Ishikawa (cell line): Measurements from ENCODE around the gene AHCYL2.
A peak's percentile ranks its signal among the peaks of the same experiment; 100 is the strongest.

Experiments
- CEBPB ChIP-seq: IDR thresholded peaks from 2 replicates; pipeline ENCODE4 v1.6.1; 2012
- EGR1 ChIP-seq: IDR thresholded peaks from 2 replicates; pipeline ENCODE4 v1.6.1; 2012
- EP300 ChIP-seq: IDR thresholded peaks from 2 replicates; pipeline ENCODE4 v1.6.1; 2012; ENCODE audit warnings: borderline replicate concordance
- FOXM1 ChIP-seq: IDR thresholded peaks from 2 replicates; pipeline ENCODE4 v1.6.1; 2012; ENCODE audit warnings: low read depth, borderline replicate concordance
- NFIC ChIP-seq: IDR thresholded peaks from 2 replicates; pipeline ENCODE4 v1.6.1; 2012
- RAD21 ChIP-seq: IDR thresholded peaks from 2 replicates; pipeline ENCODE4 v1.6.1; 2012; ENCODE audit warnings: low read depth
- TEAD4 ChIP-seq: IDR thresholded peaks from 2 replicates; pipeline ENCODE4 v1.6.1; 2012
- YY1 ChIP-seq: IDR thresholded peaks from 2 replicates; pipeline ENCODE4 v1.6.1; 2012; ENCODE audit warnings: low read depth
- TF ChIP-seq, protein P1 (sequence below): IDR thresholded peaks from 2 replicates; pipeline ENCODE4 v1.6.1; 2012; ENCODE audit warnings: low read depth, mild to moderate bottlenecking
- TF ChIP-seq, protein P2 (sequence below): IDR thresholded peaks from 2 replicates; pipeline ENCODE4 v1.6.1; 2012

DNA sequence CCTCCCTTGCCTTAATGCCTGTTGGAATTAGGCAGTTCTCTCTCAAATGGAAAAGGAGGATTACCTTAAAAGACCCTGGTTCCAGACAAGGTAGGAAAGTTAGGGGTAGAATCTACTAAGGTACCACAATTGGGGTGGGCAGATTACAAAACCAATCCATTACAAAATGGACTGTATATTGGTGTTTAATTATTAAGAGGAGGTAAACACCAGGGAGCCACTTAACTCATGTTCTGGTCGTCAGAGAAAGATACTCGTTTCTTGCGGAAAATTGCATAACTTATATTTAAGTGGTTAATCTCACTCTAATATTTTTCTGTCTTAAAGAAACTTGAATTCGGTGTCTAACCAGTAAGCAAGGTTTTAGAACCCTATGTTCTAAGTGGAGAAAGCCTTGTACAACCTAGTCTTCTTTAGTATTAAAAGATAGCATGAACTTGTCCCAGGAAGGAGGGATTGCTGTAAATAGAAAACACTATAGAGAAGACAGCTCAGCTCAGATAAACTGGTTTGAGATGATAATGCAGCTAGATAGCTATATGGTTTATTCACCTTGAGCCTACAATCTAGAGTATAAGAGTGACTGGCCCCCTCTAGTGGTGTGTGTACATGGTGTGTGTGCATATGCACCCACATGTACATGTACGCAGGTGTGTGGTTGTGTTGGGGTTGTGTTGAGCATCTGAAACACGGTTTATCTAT, 151.4 kb downstream of the AHCYL2 start:
- TF ChIP-seq EP300 (no peak), RAD21 (peak; percentile 43; the same call in 1 of the 2 replicates), YY1 (no peak), CEBPB (no peak), EGR1 (no peak), FOXM1 (no peak), NFIC (no peak), TEAD4 (no peak)
- TF ChIP-seq, protein P1, sequence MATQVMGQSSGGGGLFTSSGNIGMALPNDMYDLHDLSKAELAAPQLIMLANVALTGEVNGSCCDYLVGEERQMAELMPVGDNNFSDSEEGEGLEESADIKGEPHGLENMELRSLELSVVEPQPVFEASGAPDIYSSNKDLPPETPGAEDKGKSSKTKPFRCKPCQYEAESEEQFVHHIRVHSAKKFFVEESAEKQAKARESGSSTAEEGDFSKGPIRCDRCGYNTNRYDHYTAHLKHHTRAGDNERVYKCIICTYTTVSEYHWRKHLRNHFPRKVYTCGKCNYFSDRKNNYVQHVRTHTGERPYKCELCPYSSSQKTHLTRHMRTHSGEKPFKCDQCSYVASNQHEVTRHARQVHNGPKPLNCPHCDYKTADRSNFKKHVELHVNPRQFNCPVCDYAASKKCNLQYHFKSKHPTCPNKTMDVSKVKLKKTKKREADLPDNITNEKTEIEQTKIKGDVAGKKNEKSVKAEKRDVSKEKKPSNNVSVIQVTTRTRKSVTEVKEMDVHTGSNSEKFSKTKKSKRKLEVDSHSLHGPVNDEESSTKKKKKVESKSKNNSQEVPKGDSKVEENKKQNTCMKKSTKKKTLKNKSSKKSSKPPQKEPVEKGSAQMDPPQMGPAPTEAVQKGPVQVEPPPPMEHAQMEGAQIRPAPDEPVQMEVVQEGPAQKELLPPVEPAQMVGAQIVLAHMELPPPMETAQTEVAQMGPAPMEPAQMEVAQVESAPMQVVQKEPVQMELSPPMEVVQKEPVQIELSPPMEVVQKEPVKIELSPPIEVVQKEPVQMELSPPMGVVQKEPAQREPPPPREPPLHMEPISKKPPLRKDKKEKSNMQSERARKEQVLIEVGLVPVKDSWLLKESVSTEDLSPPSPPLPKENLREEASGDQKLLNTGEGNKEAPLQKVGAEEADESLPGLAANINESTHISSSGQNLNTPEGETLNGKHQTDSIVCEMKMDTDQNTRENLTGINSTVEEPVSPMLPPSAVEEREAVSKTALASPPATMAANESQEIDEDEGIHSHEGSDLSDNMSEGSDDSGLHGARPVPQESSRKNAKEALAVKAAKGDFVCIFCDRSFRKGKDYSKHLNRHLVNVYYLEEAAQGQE: no peak
- TF ChIP-seq, protein P2, sequence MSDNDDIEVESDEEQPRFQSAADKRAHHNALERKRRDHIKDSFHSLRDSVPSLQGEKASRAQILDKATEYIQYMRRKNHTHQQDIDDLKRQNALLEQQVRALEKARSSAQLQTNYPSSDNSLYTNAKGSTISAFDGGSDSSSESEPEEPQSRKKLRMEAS: no peak
